Stomach (tissue), 9 donors: ENCODE measurements around the gene STK39. TPM values are rescaled to one million over a fixed set of nuclear protein-coding genes. Genes with fewer than 3 reads are reported as not detected.

Source experiments
- DNase-seq, 2 donors: peaks; one replicate each; pipeline versions ENCODE4 v3.0.0 to v3.0.0-alpha.2; 2013 to 2019
- H3K27ac ChIP-seq, 5 donors: fragments of 200-600 bp in 4 of 5; sonication (generic) in 4 of 5; one replicate each; pipeline ENCODE4 v1.5.1; 2013 to 2019; ENCODE audit warnings: mild to moderate bottlenecking in 1 of 5, moderate library complexity in 1 of 5
- H3K27me3 ChIP-seq, 3 donors: fragments of 200-600 bp; sonication (generic); one replicate each; pipeline ENCODE4 v1.5.1; 2017 to 2019; ENCODE audit warnings: mixed run types in 1 of 3
- H3K36me3 ChIP-seq, 4 donors: fragments of 200-600 bp; sonication (generic); 1 replicate in 3 of 4; 2 replicates in 1 of 4; pipeline ENCODE4 v1.5.1; 2016 to 2019
- H3K4me1 ChIP-seq, 4 donors: fragments of 200-600 bp; sonication (generic); one replicate each; pipeline ENCODE4 v1.5.1; 2016 to 2019
- H3K4me3 ChIP-seq, 4 donors: fragments of 200-600 bp; sonication (generic) in 3 of 4; one replicate each; pipeline ENCODE4 v1.5.1; 2016 to 2019; ENCODE audit warnings: mild to moderate bottlenecking in 1 of 4
- H3K9me3 ChIP-seq, 4 donors: fragments of 200-600 bp; sonication (generic); one replicate each; pipeline ENCODE4 v1.5.1; 2016 to 2019
- CTCF ChIP-seq, 7 experiments: fragments of 450-650 bp in 4 of 7; fragments of 200-600 bp in 3 of 7; sonication (generic) in 3 of 7; IDR thresholded peaks; one replicate each; pipeline ENCODE4 v1.5.1; 2016 to 2019; ENCODE audit warnings: antibody characterized with exemption in 7 of 7, control low read depth in 2 of 7, mild to moderate bottlenecking in 1 of 7
- EP300 ChIP-seq: sonication (generic); formaldehyde crosslinking; IDR thresholded peaks from one replicate; pipeline ENCODE4 v1.6.1; 2017; ENCODE audit warnings: antibody characterized with exemption
- POLR2A ChIP-seq, 4 donors: fragments of 450-650 bp; IDR thresholded peaks; one replicate each; pipeline ENCODE4 v1.6.1; 2016; ENCODE audit warnings: antibody characterized with exemption in 4 of 4, control low read depth in 2 of 4, mild to moderate bottlenecking in 1 of 4, moderate library complexity in 1 of 4
- POLR2AphosphoS5 ChIP-seq, 3 donors: sonication (generic); formaldehyde crosslinking; IDR thresholded peaks; one replicate each; pipeline ENCODE4 v1.6.1; 2016; ENCODE audit warnings: antibody characterized with exemption in 3 of 3
- WGBS, 5 donors: extraction: QIAGEN DNeasy Blood & Tissue Kit in 3 of 5; methylation state at CpG; one replicate each; pipeline versions ENCODE4 v1.1.5 to v1.1.7; 2013 to 2018; 5-methylcytosine and 5-hydroxymethylcytosine counted together
- intact Hi-C: fragments of 100-400 bp; cut with DNase I; formaldehyde crosslinking; loops from one replicate; pipeline ENCODE4 v1.15.1; 2023; ENCODE audit warnings: low total_unique reads
- polyA plus RNA-seq, 3 donors: library from polyadenylated mRNA; stranded (reverse); fragments of 200-250 nt; gene quantifications; one replicate each; pipeline ENCODE4 v1.2.3, GENCODE V29; 2013
- total RNA-seq, 5 donors: library from RNA; depleted of rRNA; stranded (reverse); fragments of >200 nt; gene quantifications; one replicate each; pipeline versions ENCODE4 v1.1.0 to v1.2.3, GENCODE V29; 2014 to 2016
- donor health status: healthy with polysubstance abuse.
- donor health status: Bipolar disorder and iron deficiency.
- donor health status: healthy.

The STK39 gene
- total and polyA plus RNA-seq, 8 donors = 18.3 to 60.7 (median 33.3) TPM

- no peak for TF ChIP-seq CTCF (IDR thresholded peaks at IDR 0.05)
- TF ChIP-seq POLR2AphosphoS5 (IDR thresholded peaks at IDR 0.05) = no peak
- no peak for TF ChIP-seq POLR2A (IDR thresholded peaks at IDR 0.05)
- no peak for TF ChIP-seq EP300
- H3K36me3 ChIP-seq = no peaks in the 10 kb centered on the region
- no peaks in the 10 kb centered on the region for H3K9me3 ChIP-seq
- no peak overlapping the region for H3K4me3 ChIP-seq
- WGBS, 5 donors = 89 to 96% (median 95%) methylated on average over 5 of the region's 5 CpGs
- peaks cover 41 to 85% (median 61%) of the 10 kb centered on the region in 4 donors for H3K4me1 ChIP-seq
- intact Hi-C loops = no loop called here
- no peaks in the 10 kb centered on the region for H3K27me3 ChIP-seq
- no peak overlapping the region for H3K27ac ChIP-seq
- no peak for DNase-seq
These were observed 4.3 kb downstream of the STK39 start for GRCh38 chr2:168243061-168243460.

GRCh38 chr2:168241746-168242145 is 5.6 kb downstream of the STK39 start:
- no peak overlapping the region for H3K4me3 ChIP-seq
- TF ChIP-seq POLR2AphosphoS5 (IDR thresholded peaks at IDR 0.05) (no peak), POLR2A (IDR thresholded peaks at IDR 0.05) (no peak), CTCF (IDR thresholded peaks at IDR 0.05) (no peak), EP300 (no peak)
- peak overlapping the region in 1 of 5 donors; percentile 3 for H3K27ac ChIP-seq
- H3K27me3 ChIP-seq = no peaks in the 10 kb centered on the region
- intact Hi-C loops = no loop called here
- no peaks in the 10 kb centered on the region for H3K36me3 ChIP-seq
- peaks cover 41 to 88% (median 64%) of the 10 kb centered on the region in 4 donors for H3K4me1 ChIP-seq
- 71 to 83% (median 77%) methylated on average over 5 of the region's 5 CpGs for whole genome bisulfite sequencing, 5 donors
- DNase-seq = no peak
- no peaks in the 10 kb centered on the region for H3K9me3 ChIP-seq

GRCh38 chr2:168241208-168241607 is 6.2 kb downstream of the STK39 start:
- no peak for DNase-seq
- Histone ChIP-seq H3K4me3 (no peak overlapping the region), H3K4me1 (peaks cover 41 to 85% (median 61%) of the 10 kb centered on the region in 4 donors), H3K9me3 (no peaks in the 10 kb centered on the region), H3K36me3 (no peaks in the 10 kb centered on the region), H3K27ac (no peak overlapping the region), H3K27me3 (no peaks in the 10 kb centered on the region)
- WGBS, 5 donors = 64 to 87% (median 79%) methylated on average over 5 of the region's 5 CpGs
- intact Hi-C loops = no loop called here
- TF ChIP-seq EP300 (no peak), POLR2A (IDR thresholded peaks at IDR 0.05) (no peak), POLR2AphosphoS5 (IDR thresholded peaks at IDR 0.05) (no peak), CTCF (IDR thresholded peaks at IDR 0.05) (no peak)

- TF ChIP-seq CTCF (IDR thresholded peaks at IDR 0.05) (no peak), POLR2AphosphoS5 (IDR thresholded peaks at IDR 0.05) (no peak), EP300 (no peak), POLR2A (IDR thresholded peaks at IDR 0.05) (no peak)
- H3K9me3 ChIP-seq = no peaks in the 10 kb centered on the region
- WGBS, 5 donors = 64 to 75% (median 74%) methylated on average over 5 of the region's 5 CpGs
- no peak overlapping the region for H3K4me3 ChIP-seq
- no peaks in the 10 kb centered on the region for H3K36me3 ChIP-seq
- no peak overlapping the region for H3K27ac ChIP-seq
- no peaks in the 10 kb centered on the region for H3K27me3 ChIP-seq
- intact Hi-C loops = no loop called here
- no peak for DNase-seq
- H3K4me1 ChIP-seq = peaks cover 25 to 77% (median 47%) of the 10 kb centered on the region in 4 donors
These were observed 8.1 kb downstream of the STK39 start for GRCh38 chr2:168239281-168239680.
